Measurements from ENCODE around the gene ATG16L2. TPM values are rescaled to one million over a fixed set of nuclear protein-coding genes. Genes with fewer than 3 reads are reported as not detected.
"Not testable (repeated sequence)": the region's sequence is repeated elsewhere in the genome, so short reads cannot be mapped to it uniquely, and the experiment has no call there.

ATG16L2 gene
- total RNA-seq, 1 experiment from 2014 or later = 22.2 TPM

DNA sequence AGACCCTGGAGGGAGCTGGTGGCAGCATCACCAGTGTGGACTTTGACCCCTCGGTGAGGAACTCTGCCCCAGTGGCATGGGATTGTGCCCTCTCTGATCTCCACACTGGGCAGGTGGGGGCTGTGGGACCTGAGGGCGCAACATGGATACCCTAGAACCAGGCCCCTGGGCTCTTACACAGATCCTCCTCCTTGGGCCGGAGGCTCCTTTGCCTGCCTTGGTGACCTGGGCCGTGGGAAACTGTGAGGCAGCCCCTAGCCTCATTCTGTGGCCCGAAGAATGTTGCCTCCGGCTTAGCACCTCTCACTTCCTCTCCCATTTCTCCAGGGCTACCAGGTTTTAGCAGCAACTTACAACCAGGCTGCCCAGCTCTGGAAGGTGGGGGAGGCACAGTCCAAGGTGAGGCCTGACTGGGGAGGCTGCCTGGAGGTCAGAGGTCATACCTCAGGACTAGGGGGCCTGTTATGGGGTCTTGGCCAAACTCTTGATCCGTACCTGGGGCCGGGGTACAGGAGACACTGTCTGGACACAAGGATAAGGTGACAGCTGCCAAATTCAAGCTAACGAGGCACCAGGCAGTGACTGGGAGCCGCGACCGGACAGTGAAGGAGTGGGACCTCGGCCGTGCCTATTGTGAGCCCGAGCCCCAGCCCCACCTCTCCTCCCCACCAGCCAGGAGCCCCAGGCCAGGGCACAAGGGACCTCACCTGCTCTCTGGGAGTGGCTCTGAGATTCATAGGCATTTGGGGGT lies 12.2 kb downstream of the ATG16L2 start:
- Mint-ChIP-seq H3K4me3 (no peak overlapping the region), H3K36me3 (no peaks in the 10 kb centered on the region), H3K9me3 (no peaks in the 10 kb centered on the region), H3K27me3 (ENCODE audit: low read depth) (peaks cover 23% of the 10 kb centered on the region), H3K27ac (no peak overlapping the region; the same call in 1 of the 2 replicates), H3K4me1 (peaks cover 3% of the 10 kb centered on the region; the same call in 1 of the 2 replicates)
- TF ChIP-seq, protein P1, sequence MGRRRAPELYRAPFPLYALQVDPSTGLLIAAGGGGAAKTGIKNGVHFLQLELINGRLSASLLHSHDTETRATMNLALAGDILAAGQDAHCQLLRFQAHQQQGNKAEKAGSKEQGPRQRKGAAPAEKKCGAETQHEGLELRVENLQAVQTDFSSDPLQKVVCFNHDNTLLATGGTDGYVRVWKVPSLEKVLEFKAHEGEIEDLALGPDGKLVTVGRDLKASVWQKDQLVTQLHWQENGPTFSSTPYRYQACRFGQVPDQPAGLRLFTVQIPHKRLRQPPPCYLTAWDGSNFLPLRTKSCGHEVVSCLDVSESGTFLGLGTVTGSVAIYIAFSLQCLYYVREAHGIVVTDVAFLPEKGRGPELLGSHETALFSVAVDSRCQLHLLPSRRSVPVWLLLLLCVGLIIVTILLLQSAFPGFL (CRISPR knock-in tag; IDR thresholded peaks at IDR 0.05; ENCODE audit: borderline replicate concordance) = no peak
- TF ChIP-seq, protein P2, sequence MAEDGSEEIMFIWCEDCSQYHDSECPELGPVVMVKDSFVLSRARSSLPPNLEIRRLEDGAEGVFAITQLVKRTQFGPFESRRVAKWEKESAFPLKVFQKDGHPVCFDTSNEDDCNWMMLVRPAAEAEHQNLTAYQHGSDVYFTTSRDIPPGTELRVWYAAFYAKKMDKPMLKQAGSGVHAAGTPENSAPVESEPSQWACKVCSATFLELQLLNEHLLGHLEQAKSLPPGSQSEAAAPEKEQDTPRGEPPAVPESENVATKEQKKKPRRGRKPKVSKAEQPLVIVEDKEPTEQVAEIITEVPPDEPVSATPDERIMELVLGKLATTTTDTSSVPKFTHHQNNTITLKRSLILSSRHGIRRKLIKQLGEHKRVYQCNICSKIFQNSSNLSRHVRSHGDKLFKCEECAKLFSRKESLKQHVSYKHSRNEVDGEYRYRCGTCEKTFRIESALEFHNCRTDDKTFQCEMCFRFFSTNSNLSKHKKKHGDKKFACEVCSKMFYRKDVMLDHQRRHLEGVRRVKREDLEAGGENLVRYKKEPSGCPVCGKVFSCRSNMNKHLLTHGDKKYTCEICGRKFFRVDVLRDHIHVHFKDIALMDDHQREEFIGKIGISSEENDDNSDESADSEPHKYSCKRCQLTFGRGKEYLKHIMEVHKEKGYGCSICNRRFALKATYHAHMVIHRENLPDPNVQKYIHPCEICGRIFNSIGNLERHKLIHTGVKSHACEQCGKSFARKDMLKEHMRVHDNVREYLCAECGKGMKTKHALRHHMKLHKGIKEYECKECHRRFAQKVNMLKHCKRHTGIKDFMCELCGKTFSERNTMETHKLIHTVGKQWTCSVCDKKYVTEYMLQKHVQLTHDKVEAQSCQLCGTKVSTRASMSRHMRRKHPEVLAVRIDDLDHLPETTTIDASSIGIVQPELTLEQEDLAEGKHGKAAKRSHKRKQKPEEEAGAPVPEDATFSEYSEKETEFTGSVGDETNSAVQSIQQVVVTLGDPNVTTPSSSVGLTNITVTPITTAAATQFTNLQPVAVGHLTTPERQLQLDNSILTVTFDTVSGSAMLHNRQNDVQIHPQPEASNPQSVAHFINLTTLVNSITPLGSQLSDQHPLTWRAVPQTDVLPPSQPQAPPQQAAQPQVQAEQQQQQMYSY (CRISPR knock-in tag; IDR thresholded peaks at IDR 0.05) = peak; percentile 67
- ChIA-PET CTCF (interaction anchor here (0.6 to 8.7 kb wide), 5 partner anchors 32 to 551 kb away, joined by 3 to 83 read pairs (median 3); partner anchors contain the start of gene STARD10), POLR2A (no interaction called here)
- DNase-seq (ENCODE audit: low spot score) (no peak), ATAC-seq (no peak)

- no peak for DNase-seq (ENCODE audit: low spot score)
- POLR2A ChIA-PET = interaction anchor here (1.2 kb wide), 1 partner anchor 33 kb away, joined by 3 read pairs; the partner anchor contains the start of gene STARD10
- H3K9me3 Mint-ChIP-seq = no peaks in the 10 kb centered on the region
- ATAC-seq = no peak
- peaks cover 26% of the 10 kb centered on the region for H3K27me3 Mint-ChIP-seq (ENCODE audit: low read depth)
- TF ChIP-seq CREB1 (CRISPR knock-in tag; IDR thresholded peaks at IDR 0.05) = no peak
- H3K36me3 Mint-ChIP-seq = no peaks in the 10 kb centered on the region
- H3K27ac Mint-ChIP-seq = no peak overlapping the region
- CTCF ChIA-PET = interaction anchor here (1.1 to 8.7 kb wide), 3 partner anchors 14 to 351 kb away, joined by 3 to 83 read pairs (median 7); partner anchors contain the start of gene STARD10
- peaks cover 8% of the 10 kb centered on the region for H3K4me1 Mint-ChIP-seq
- no peak overlapping the region for H3K4me3 Mint-ChIP-seq
Observed at GRCh38 chr11:72826942-72827480, 12.8 kb downstream of the ATG16L2 start.

GRCh38 chr11:72827656-72828055 lies 13.4 kb downstream of the ATG16L2 start:
- ChIA-PET POLR2A (interaction anchor here (0.6 to 1.2 kb wide), 2 partner anchors 34 to 88 kb away, joined by 3 to 4 read pairs; partner anchors contain the start of gene STARD10), CTCF (interaction anchor here (0.9 to 8.7 kb wide), 5 partner anchors 14 to 351 kb away, joined by 3 to 83 read pairs (median 6); partner anchors contain the start of genes FCHSD2 and STARD10)
- H3K4me3 Mint-ChIP-seq; H3K36me3 Mint-ChIP-seq; DNase-seq (ENCODE audit: low spot score); H3K27ac Mint-ChIP-seq; H3K4me1 Mint-ChIP-seq; ATAC-seq; H3K9me3 Mint-ChIP-seq: not testable (repeated sequence)
- peaks cover 26% of the 10 kb centered on the region for H3K27me3 Mint-ChIP-seq (ENCODE audit: low read depth)

DNA sequence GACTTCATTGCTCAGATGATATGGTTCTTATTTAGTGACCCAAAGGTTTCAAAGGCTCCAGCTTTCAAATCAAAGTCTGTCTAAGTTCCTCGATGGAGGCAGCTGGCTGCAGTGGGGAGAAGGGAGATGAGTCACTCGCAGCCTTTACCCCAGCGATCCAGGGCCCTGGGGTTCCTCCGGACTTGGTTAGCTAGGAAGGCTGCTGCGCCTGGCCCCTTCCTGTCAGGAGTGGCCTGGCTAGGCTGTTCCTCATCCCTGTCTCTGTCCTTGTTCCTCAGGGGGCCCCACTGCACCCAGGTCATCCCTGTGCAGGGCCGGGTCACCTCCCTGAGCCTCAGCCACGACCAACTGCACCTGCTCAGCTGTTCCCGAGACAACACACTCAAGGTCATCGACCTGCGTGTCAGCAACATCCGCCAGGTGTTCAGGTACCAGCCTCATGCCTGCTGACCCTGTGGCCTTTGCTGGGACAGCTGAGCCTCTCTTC lies 13.9 kb downstream of the ATG16L2 start:
- Mint-ChIP-seq H3K27me3 (ENCODE audit: low read depth) (peaks cover 22% of the 10 kb centered on the region), H3K27ac (no peak overlapping the region; the same call in 1 of the 2 replicates), H3K4me3 (no peak overlapping the region), H3K4me1 (peaks cover 9% of the 10 kb centered on the region), H3K36me3 (no peaks in the 10 kb centered on the region), H3K9me3 (no peaks in the 10 kb centered on the region)
- POLR2A ChIA-PET = interaction anchor here (0.6 to 1.2 kb wide), 2 partner anchors 34 to 88 kb away, joined by 3 to 4 read pairs; partner anchors contain the start of gene STARD10
- no peak for DNase-seq (ENCODE audit: low spot score)
- CTCF ChIA-PET = interaction anchor here (0.6 to 8.7 kb wide), 6 partner anchors 15 to 357 kb away, joined by 3 to 83 read pairs (median 4); partner anchors contain the start of gene FCHSD2
- no peak for ATAC-seq
- TF ChIP-seq ZNF317 (CRISPR knock-in tag; IDR thresholded peaks at IDR 0.05; ENCODE audit: borderline replicate concordance, low read depth) (no peak), CDX4 (CRISPR knock-in tag; IDR thresholded peaks at IDR 0.05; ENCODE audit: borderline replicate concordance) (no peak), NFYB (CRISPR knock-in tag; conservative IDR thresholded peaks at IDR 0.05; ENCODE audit: low read depth) (no peak), CTCF (IDR thresholded peaks at IDR 0.05) (no peak), ZNF121 (CRISPR knock-in tag; IDR thresholded peaks at IDR 0.05) (no peak), OVOL2 (CRISPR knock-in tag; IDR thresholded peaks at IDR 0.05; ENCODE audit: borderline replicate concordance) (no peak), MXD4 (CRISPR knock-in tag; IDR thresholded peaks at IDR 0.05; ENCODE audit: borderline replicate concordance) (no peak), E2F5 (CRISPR knock-in tag; IDR thresholded peaks at IDR 0.05) (no peak), TP53 (CRISPR knock-in tag; IDR thresholded peaks at IDR 0.05) (no peak), MAX (CRISPR knock-in tag; IDR thresholded peaks at IDR 0.05) (no peak)
- TF ChIP-seq, protein P3, sequence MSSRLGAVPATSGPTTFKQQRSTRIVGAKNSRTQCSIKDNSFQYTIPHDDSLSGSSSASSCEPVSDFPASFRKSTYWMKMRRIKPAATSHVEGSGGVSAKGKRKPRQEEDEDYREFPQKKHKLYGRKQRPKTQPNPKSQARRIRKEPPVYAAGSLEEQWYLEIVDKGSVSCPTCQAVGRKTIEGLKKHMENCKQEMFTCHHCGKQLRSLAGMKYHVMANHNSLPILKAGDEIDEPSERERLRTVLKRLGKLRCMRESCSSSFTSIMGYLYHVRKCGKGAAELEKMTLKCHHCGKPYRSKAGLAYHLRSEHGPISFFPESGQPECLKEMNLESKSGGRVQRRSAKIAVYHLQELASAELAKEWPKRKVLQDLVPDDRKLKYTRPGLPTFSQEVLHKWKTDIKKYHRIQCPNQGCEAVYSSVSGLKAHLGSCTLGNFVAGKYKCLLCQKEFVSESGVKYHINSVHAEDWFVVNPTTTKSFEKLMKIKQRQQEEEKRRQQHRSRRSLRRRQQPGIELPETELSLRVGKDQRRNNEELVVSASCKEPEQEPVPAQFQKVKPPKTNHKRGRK (CRISPR knock-in tag; IDR thresholded peaks at IDR 0.05; ENCODE audit: borderline replicate concordance) = no peak
